Calu3 (cell line): ENCODE data around the gene AGO3. TPM values are rescaled to one million over a fixed set of nuclear protein-coding genes. Genes with fewer than 3 reads are reported as not detected.
A peak's percentile ranks its signal among the peaks of the same experiment; 100 is the strongest.

Source experiments
- BruUV-seq: library from RNA; stranded (reverse); fragments of 400-500 nt; replicated peaks from 2 replicates; lab custom pipeline; 2021; lab: Mats Ljungman, UMichigan
- CTCF ChIA-PET: fragments of 300-600 bp; sonication (Branson Sonifier 250); formaldehyde crosslinking; loops from one replicate; lab custom pipeline; 2022; ENCODE audit warnings: antibody characterized with exemption; lab: Charles Lee
- DNase-seq: peaks from one replicate; pipeline ENCODE4 v3.0.0; 2022
- H3K27ac Mint-ChIP-seq: one replicate; pipeline ENCODE4 v1.8.0; 2022; ENCODE audit warnings: mixed read lengths; ENCODE audit not compliant: unreplicated experiment
- H3K27me3 Mint-ChIP-seq: one replicate; pipeline ENCODE4 v1.8.0; 2022; ENCODE audit warnings: mixed read lengths; ENCODE audit not compliant: unreplicated experiment
- H3K36me3 Mint-ChIP-seq: one replicate; pipeline ENCODE4 v1.8.0; 2022; ENCODE audit warnings: mild to moderate bottlenecking, moderate library complexity, mixed read lengths; ENCODE audit not compliant: insufficient read depth, unreplicated experiment
- H3K4me1 Mint-ChIP-seq: one replicate; pipeline ENCODE4 v1.8.0; 2022; ENCODE audit warnings: mild to moderate bottlenecking, low read depth, mixed read lengths; ENCODE audit not compliant: unreplicated experiment
- H3K4me3 Mint-ChIP-seq: one replicate; pipeline ENCODE4 v1.8.0; 2022; ENCODE audit warnings: mild to moderate bottlenecking, low read depth, moderate library complexity, mixed read lengths; ENCODE audit not compliant: unreplicated experiment
- H3K9me3 Mint-ChIP-seq: one replicate; pipeline ENCODE4 v1.8.0; 2022; ENCODE audit warnings: low read depth, mixed read lengths; ENCODE audit not compliant: unreplicated experiment
- CTCF ChIP-seq: fragments of 200-600 bp; IDR thresholded peaks from one replicate; pipeline ENCODE4 v1.8.0; 2022; ENCODE audit warnings: antibody characterized with exemption; ENCODE audit not compliant: unreplicated experiment
- intact Hi-C: fragments of 100-400 bp; cut with micrococcal nuclease; formaldehyde crosslinking; loops from one replicate; pipeline ENCODE4 v1.10.0; 2022; ENCODE audit not compliant: unreplicated experiment
- total RNA-seq: library from RNA; stranded (reverse); gene quantifications from 2 replicates; pipeline ENCODE4 v1.2.3, GENCODE V29; 2022

The AGO3 gene
- total RNA-seq, 1 experiment from 2014 or later = 28.5 TPM

- Mint-ChIP-seq H3K27me3 (no peaks in the 10 kb centered on the region), H3K9me3 (no peaks in the 10 kb centered on the region), H3K27ac (no peak overlapping the region), H3K36me3 (peaks cover 6% of the 10 kb centered on the region), H3K4me3 (no peak overlapping the region), H3K4me1 (peaks cover 8% of the 10 kb centered on the region)
- DNase-seq = no peak
- CTCF ChIA-PET = no interaction called here
- BruUV-seq = no TSS peak
- intact Hi-C loops = no loop called here
- no peak for TF ChIP-seq CTCF
These were observed 8.6 kb downstream of the AGO3 start for GRCh38 chr1:35939484-35939883.

DNA sequence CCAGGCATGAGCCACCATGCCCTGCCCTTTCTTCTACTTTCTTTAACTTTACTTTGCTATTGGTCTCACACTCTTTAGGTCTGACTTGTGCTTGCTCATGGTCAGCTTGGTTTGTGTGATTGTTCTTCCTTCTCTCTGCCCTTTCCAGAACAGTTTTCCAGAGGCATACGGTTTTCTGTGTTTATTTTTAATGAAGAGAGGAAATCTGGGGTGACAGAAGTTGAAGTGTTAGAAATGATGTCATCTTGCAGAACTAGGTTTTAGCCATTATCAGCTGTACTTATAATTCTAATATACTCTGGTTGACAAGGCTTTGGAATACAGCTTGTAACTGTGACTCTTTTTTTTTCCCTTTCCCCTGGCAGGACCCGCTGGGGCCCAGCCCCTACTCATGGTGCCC is 14.4 kb downstream of the AGO3 start:
- Mint-ChIP-seq H3K36me3 (peaks cover 4% of the 10 kb centered on the region), H3K9me3 (no peaks in the 10 kb centered on the region), H3K4me1 (peaks cover 8% of the 10 kb centered on the region), H3K27ac (no peak overlapping the region), H3K27me3 (no peaks in the 10 kb centered on the region), H3K4me3 (no peak overlapping the region)
- no peak for TF ChIP-seq CTCF
- no peak for DNase-seq
- intact Hi-C loops = no loop called here
- no TSS peak for BruUV-seq
- CTCF ChIA-PET = no interaction called here

GRCh38 chr1:35947547-35947946 is 16.6 kb downstream of the AGO3 start:
- no peaks in the 10 kb centered on the region for H3K4me1 Mint-ChIP-seq
- no peaks in the 10 kb centered on the region for H3K27me3 Mint-ChIP-seq
- H3K36me3 Mint-ChIP-seq = no peaks in the 10 kb centered on the region
- TF ChIP-seq CTCF = no peak
- no peaks in the 10 kb centered on the region for H3K9me3 Mint-ChIP-seq
- no peak overlapping the region for H3K4me3 Mint-ChIP-seq
- H3K27ac Mint-ChIP-seq = no peak overlapping the region
- TSS peak; percentile 6 for BruUV-seq
- intact Hi-C loops = no loop called here
- no peak for DNase-seq
- CTCF ChIA-PET = no interaction called here

- no peaks in the 10 kb centered on the region for H3K27me3 Mint-ChIP-seq
- no peaks in the 10 kb centered on the region for H3K4me1 Mint-ChIP-seq
- H3K9me3 Mint-ChIP-seq = no peaks in the 10 kb centered on the region
- intact Hi-C loops = no loop called here
- H3K36me3 Mint-ChIP-seq = peaks cover 6% of the 10 kb centered on the region
- CTCF ChIA-PET = interaction anchor here (1.1 kb wide), 1 partner anchor 75 kb away, joined by 3 read pairs; the partner anchor contains the start of gene AGO1
- no TSS peak for BruUV-seq
- no peak overlapping the region for H3K27ac Mint-ChIP-seq
- no peak overlapping the region for H3K4me3 Mint-ChIP-seq
- no peak for TF ChIP-seq CTCF
- DNase-seq = no peak
These were observed 27.7 kb downstream of the AGO3 start for GRCh38 chr1:35958558-35958957.
